GM18507 (cell line): ENCODE results near the gene ADAMTS3.

Experiments used
- DNase-seq: peaks from one replicate; pipeline ENCODE4 v3.0.0; 2011; ENCODE audit warnings: low read depth; ENCODE audit not compliant: insufficient read length; ENCODE audit errors: extremely low spot score
- FAIRE-seq: peaks from 2 replicates; lab custom pipeline; 2011; peaks lifted over from hg19 to GRCh38; lab: Jason Lieb, UNC

ADAMTS3 gene

DNA sequence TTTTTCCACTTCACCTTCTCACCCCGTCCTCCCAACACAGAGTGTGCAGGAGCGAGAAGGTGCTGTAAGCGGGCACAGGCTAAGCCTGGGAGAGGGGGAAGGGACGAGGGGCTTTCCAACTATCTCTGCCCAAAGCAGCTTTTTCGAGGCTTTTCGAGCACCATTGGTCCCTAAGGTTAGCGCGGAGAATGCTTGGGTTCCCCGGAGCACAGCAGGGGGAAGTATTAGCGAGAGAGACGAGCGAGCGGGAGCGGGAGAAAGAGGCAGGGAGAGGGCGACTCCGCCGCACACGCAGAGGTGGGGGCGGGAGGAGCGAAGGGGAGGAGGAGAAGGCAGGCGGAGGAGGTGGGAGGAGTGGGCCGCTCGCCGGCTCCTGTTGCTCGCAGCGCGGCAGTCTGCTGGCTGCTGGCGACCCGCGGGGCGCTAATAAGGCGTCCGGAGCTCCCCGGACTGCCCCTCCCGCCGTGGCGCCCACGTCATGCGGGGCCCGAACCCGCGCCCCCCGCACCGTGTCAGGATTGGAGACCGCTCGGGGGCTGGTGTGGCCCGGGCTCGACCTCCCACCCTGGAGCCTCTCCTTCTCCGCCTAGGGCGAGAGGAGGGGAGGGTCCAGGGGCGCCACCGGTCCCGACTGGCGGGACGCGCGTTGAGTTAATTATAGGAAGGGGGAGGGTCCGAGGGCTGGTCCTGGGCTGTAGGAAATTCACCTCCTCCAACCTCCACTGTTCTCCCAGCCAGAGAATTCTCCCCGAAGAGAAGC is at the start of gene ADAMTS3:
Gene ADAMTS3 (minus strand): TSS at position 263 of the 760 bp plus-strand sequence. CDS start 459 bp downstream, outside the sequence.
- FAIRE-seq (no peak), DNase-seq (no peak)

- FAIRE-seq (no peak), DNase-seq (no peak)
These were observed 44.9 kb upstream of the ADAMTS3 start for GRCh38 chr4:72613959-72614358.

DNA sequence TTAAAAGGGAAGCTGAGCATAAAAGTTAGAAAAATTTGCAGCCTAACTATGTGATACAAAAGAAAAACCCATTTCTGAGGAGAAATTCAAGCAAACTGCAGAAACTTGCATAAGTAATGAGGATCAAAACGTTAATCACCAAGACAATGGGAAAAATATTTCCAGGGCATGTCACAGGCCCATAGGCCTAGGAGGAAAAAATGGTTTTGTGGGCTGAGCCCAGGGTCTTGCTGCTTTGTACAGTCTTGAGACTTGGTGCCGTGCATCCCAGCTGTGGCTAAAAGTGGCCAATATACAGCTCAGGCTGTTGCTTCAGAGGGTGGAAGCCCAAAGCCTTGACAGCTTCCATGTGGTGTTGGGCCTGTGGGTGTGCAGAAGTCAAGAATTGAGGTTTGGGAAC is 37.7 kb upstream of the ADAMTS3 start:
- FAIRE-seq (no peak), DNase-seq (no peak)

DNA sequence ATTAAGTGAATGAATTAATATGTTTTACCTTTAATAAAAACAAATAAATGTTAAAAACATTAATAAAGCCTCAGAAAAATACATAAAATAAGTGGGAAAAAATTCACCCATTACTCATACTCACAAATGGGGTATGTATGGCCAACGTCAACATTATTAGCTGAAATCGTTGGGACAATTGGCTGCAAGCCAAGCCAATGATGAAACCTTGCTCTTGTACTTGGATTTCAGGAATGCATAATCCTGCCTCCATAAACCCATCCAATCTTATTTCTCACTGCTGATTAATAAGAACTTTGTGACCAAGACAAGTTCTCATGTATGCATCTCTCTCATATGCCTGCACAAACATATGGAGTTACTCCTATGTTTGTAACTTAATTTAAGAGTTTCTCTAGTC is 35.3 kb upstream of the ADAMTS3 start:
- no peak for FAIRE-seq
- no peak for DNase-seq

DNA sequence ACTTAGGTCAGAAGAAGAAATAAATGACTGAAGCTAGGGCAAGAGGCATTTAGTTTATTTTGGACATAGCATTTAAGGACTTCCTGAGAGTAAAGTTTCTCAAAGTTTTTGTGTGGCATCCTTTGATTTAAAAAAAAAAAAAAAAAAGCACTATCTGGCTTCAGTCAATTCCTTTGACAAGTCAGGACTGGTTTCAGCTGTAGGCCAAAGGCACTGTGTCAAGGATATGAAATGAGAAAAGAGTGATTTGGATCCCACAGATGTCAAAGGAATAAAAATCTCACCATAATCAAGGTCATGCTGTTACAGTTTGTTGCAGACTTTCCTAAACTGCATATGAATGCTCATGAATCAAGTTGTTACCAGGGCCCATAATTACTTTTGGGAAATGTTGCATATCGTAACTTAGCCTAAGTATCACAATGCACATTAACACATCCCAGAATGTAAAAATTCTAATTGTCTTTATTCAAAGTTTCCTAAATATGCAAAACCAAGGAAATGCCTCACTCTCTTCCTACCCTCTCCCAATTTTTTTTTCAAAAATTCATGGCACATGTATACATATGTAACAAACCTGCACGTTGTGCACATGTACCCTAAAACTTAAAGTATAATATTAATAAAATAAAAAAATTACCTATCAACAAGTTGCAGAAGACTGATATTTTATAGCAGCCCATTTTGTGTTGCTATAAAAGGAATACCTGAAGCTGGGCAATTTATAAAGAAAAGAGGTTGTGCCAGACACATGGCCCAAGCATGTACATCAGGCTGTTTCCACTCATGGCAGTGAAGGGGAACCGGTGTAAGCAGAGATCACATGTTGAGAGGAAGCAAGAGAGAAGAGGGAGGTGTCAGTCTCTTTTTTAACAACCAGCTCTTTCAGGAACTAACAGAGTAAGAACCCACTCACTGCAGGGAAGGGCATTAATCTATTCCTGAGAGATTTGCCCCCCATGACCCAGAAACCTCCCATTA is 33.7 kb upstream of the ADAMTS3 start:
- FAIRE-seq (no peak), DNase-seq (no peak)

- DNase-seq (no peak), FAIRE-seq (no peak)
These were observed 22.8 kb upstream of the ADAMTS3 start for GRCh38 chr4:72591547-72592454.

- FAIRE-seq = no peak
These were observed 18.3 kb upstream of the ADAMTS3 start for GRCh38 chr4:72587334-72587733.

GRCh38 chr4:72582853-72583252 is 13.8 kb upstream of the ADAMTS3 start:
- FAIRE-seq = no peak
- DNase-seq = no peak

More at GRCh38 chr4:72587334-72587733, 18.3 kb upstream of the ADAMTS3 start:
- DNase-seq = no peak

GRCh38 chr4:72577211-72577610 is 8.2 kb upstream of the ADAMTS3 start:
- DNase-seq (no peak), FAIRE-seq (no peak)

GRCh38 chr4:72571337-72571736 is 2.3 kb upstream of the ADAMTS3 start:
- DNase-seq (no peak), FAIRE-seq (no peak)

GRCh38 chr4:72569719-72570235 is 756 bp upstream of the ADAMTS3 start:
- FAIRE-seq (no peak), DNase-seq (no peak)

GRCh38 chr4:72567821-72568675 is 973 bp downstream of the ADAMTS3 start:
- DNase-seq = no peak
- FAIRE-seq = no peak

DNA sequence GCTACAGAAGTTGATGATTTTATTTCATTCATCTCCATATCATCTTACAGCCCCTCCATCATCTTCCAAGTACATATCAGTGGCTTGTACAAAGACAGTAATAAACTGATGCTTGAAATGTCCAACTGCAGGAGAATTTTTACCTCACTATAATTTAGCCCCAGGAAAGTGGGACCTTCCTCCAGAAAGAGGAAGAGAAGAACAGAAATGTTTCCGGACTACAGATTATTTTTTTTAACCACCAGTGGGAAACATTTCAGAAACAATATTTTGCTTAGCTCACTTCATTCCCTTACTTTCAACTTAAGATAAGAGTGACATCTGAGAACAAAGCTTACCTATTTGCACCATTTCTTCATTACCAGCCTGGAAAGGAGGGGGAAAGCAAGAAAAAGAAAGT is 2.0 kb downstream of the ADAMTS3 start:
- DNase-seq (no peak), FAIRE-seq (no peak)

- no peak for DNase-seq
- no peak for FAIRE-seq
These were observed 2.5 kb downstream of the ADAMTS3 start for GRCh38 chr4:72566464-72566972.

GRCh38 chr4:72564789-72565188 is 4.2 kb downstream of the ADAMTS3 start:
- FAIRE-seq = no peak
- DNase-seq = no peak

GRCh38 chr4:72564184-72564583 is 4.8 kb downstream of the ADAMTS3 start:
- no peak for DNase-seq
- FAIRE-seq = no peak

DNA sequence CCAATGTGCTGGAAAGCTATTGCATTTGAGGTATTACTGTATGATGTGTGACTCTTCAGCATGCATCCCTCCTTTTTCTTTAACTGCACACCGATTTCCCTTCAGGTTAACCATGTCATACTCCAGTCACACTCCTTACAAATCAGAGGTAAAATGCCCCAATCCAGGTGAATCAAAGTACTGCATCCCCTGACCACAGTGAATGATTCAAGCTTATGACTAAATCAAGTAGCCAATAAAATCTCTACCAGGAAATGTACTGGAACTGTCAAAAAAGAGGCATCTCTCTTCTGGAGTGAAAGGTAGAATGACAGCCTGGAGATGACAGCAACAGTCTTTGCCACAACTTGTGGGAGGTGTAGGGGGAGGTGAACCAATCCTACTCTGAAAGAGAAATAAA is 10.4 kb downstream of the ADAMTS3 start:
- FAIRE-seq (no peak), DNase-seq (no peak)

GRCh38 chr4:72557021-72557420 is 12.0 kb downstream of the ADAMTS3 start:
- no peak for FAIRE-seq
- no peak for DNase-seq
